Islet of Langerhans (tissue), 1 donor: Measurements from ENCODE around the gene WWOX.

Experiments
- FAIRE-seq: peaks from one replicate; lab custom pipeline; 2011; peaks lifted over from hg19 to GRCh38; lab: Jason Lieb, UNC

Gene WWOX

DNA sequence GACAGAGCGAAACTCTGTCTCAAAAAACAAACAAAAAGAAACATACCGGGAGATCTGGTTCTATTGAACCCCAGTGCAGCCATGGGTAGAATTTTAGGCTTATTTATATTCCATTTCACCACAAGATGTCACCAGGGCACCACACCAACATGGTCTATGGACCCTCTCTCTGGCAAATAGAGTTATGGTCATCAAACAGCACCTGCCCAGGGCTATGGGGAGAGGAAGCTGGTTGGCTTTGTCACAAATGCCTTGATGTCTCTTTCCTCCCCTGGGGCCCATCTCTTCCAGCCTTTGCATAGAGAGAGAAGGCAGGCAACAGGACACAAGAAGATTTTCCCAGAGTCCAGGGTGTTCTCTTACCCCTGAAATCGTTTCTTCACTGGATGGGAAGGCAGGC lies 128.4 kb downstream of the WWOX start:
- no peak for FAIRE-seq

DNA sequence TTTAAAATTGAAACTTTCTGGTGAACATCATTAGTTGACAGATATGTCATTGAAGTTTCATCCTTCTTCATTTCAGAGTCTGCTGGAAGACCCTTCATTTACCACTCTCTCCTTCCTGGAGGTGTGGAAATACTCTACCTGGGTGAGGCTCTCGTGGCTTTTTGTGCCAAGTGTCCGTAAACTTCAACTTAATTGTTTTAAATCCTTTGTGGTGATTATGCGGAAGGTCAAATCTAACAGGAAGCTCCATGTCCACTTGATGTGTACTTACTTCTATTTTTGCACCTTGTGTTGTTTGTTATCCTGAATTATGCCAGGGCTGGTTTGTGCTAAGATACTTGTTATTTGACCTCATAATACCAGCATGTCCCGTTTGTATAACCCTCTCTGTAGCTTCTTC lies 129.2 kb downstream of the WWOX start:
- FAIRE-seq, result no peak

DNA sequence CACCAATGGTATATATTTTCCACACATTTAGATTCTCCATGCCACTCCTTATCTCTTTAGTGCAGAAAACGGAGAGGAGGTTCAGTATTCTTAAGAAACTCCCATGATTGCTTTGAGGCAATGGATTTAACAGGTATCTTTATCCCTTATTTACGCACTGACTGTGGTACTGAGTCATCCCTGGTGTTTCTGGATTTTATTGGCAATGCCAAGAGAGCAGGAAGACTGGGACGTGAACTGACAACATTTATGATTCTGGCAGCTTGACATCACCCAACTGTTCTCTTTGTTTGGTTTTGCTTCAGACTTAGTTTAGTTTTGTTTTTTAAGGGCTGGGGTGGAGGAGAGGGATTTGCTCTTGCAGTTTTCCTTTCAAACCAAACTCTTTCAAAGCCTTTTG lies 131.4 kb downstream of the WWOX start:
- no peak for FAIRE-seq

DNA sequence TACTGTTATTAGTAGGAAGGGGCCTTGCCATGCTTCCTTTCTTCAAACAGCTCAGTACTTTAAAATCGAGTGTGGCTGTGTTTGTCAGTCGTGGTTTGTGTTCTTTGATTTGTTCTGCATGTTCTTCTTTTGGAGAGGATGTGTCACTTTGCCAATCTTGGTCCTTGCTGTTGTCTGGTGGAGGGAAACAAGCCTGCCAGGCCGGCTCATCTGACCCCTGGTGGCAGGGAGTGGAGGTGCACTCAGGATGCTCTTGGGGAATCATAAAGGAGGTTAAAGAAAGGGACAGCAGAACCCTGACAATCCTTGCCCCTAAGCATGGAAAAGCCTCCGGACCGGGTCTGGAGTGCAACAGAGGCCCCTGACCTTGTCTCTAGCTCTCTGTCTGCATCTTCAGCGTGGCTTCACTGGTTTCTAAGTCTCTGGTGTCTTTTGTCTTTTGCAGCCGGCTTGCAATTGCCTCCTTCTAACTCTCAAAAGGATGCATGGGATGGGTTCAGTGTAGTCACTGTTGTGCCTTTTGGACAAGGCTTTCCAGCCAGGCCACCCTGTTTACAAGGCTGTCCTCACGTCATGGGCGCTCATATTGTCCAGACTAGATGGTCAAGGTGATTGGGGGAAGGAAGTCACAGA lies 135.8 kb downstream of the WWOX start:
- FAIRE-seq, result peak; percentile 84

DNA sequence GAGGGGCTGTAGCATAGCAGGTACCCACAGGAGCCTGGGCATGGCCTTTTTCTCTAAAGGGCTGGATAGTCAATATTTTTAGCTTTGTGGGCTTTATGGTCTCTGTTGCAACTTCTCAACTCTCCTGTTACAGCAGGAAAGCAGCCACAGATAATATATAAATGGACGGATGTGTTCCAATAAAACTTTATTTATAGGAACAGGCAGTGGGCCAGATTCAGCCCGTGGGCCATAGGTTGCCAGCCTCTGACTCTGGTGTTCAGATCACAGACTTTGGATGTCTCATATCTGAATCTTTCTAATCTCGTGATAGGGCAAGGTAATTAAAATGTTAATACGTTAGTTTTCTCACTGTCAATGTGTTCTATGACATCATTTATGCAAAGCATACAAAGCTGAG lies 136.4 kb downstream of the WWOX start:
- no peak for FAIRE-seq

DNA sequence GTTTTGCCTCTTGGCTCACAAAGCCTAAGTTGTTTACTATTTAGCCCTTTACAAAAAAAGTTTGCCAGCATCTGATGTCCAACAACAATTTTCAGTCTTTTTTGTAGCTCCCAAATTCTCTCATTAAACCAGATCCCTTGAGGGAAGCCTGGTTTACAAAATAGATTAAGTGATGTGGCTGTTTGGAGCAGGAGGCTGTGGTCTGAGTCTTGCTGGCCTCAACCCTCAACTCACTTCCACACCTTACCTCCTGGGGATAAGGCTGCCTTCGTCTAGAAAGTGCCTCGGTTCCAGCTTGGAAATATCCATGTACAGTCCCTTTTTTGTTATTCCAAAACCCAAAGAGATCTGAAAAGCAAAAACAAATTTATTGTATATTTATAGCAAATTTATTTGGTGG lies 138.4 kb downstream of the WWOX start:
- no peak for FAIRE-seq

DNA sequence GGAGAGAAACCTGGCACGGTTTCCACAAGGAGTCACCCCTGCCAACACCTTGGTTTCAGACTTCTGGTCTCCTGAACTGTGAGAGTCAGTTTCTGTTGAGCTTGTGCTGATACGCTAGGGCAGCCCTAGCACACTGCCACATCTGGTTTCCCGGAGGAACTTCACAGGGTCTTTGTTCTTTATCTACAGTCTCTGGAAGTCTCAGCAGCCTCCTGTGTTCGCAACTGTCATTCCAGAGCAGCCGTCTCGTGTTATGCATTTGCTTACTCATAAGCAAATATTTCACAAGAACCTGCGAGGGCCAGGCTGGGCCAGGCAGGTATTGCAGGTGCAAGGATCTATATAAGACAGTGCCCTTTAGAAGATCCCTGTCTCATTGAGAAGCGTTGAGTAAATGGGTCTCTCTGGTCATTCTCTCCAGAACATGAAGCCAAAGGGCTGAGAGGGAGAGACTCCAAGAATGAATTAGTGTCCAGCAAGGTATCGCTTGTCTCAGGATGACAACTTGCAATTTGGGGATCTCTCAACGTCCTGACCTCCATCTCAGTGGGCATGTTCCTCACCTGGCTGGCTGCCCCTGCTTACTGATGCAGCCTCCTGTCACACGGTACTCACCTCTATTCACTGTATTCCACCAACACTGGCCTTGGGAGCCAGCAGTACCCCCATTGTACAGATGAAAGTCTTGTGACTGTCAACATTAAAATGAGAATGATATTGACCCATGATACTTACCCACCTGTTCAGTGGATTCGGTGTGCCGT lies 141.2 kb downstream of the WWOX start:
- no peak for FAIRE-seq

DNA sequence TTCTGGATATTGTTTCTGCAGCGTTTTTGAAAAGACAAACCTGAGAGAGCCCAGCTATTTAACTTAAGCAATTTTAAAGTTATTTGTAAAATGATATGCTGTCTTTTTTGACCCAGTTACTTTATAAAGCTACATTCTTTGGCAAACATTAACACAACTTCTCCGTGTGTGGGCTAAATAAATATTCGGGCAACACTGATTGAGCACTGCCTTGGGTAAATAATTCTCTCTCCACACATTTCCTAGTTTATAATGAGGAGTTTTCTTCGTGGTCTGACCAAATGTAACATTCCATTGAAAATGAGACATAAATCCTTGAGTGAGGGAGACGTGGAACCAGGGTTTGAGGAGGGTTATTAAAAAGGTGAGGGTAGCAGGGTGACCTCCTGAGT lies 142.8 kb downstream of the WWOX start:
- FAIRE-seq, result peak; percentile 58

DNA sequence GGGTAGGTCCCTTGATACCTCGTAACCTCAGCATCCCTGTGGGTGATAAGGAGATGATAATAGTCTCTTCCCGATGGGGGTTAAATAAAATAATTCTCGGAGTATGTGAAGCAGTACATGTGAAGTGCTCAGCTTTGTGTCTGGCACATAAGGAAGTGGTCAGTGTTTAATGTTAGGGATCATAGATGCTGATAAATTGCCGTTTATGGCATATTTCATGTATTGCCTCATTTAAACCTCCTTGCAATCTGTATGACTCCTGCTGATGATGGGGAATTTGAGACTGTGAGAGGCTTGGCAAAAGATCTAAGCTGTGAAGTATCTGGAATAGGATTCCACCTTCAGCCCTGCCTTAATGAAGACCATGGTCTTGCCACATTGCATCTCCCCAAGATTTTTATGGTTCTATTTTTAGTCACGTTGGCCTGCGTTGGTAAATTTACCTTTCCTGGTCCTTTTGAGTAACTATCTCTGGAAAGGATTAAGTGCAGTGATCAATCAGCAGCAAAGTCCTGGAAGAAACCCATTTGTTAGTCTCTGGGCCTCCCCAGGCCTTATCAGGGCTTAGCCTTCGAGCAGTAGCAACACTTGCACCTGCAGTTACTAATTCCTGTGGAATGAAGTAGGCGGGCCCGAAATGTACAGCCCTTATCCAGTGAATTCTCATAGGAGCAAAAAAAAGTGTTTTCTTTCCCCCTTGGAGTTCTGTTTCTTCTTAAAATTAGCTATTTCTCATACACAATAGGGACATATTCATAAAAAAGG lies 144.9 kb downstream of the WWOX start:
- FAIRE-seq, result no peak

DNA sequence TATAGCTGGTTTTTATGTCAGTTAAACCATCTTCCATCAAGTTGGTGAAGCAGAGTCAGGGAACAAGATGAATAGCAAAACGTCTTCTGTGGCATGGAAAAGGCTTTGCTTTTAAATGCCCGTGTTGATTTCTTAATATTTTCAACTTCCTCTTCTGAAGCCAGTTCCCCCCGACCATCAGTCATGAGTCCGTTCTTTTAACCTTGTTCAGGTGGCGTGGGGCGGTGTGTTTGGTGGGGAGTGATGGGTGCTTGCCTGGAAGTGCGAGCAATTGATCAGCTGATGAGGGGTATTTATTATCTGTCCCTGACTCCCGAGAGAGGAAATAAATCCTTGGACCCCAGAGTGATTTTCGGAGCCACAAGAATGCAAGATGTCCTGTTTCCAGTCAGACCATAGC lies 147.1 kb downstream of the WWOX start:
- no peak for FAIRE-seq

DNA sequence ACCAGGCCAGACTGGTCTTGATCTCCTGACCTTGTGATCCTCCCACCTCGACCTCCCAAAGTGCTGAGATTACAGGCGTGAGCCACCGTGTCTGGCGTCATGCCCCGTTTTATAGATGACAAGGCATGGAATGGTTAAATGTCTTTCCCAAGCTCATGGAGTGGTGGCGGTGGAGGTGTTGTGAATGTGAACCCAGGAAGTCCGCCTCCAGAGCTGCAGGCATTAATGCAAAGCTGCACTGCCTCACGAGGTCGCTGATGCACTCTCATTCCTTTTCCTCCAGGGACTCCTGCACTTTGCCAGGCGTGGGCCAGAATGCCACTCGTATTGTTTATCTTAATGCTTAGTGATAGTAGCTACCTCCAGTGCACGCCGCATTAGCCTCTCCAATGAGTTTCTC lies 149.6 kb downstream of the WWOX start:
- FAIRE-seq, result peak; percentile 74

DNA sequence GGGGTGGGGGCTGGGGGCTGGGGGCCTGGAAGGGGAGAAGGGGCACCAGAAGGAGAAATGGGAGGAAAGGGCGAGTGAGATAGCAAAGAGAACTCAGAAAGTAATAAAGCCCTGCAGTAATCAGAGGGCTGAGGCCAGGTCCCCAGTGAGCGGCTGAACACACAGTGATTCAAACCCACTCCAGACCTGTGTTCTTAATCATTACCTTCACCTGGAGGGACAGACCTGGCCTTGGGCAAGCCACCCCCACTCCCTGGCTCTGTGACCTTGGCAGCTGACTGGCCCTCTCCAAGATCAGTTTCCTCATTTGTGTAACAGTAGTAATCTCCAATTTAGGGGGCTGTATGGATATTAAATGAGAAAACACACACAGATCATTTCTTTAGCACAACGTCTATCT lies 150.4 kb downstream of the WWOX start:
- no peak for FAIRE-seq

DNA sequence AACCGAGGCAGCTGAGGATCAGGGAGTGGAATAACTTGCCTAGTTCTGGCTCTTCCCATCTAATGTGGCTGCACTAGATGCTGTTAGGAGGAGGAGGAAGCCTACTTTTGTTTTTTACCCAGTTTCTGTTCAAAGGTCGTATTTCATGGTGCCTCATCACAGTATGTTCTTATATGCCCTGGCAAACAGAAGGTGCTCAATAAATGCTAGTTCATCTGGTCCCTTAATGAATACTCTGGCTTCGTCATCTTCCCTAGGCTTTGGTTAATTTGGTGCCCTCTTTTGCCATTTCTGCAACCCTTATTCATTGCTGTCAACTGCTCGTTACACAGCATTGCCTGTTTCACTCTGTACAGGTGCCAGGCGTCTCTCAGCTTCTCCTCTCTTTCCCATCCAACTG lies 151.7 kb downstream of the WWOX start:
- no peak for FAIRE-seq

DNA sequence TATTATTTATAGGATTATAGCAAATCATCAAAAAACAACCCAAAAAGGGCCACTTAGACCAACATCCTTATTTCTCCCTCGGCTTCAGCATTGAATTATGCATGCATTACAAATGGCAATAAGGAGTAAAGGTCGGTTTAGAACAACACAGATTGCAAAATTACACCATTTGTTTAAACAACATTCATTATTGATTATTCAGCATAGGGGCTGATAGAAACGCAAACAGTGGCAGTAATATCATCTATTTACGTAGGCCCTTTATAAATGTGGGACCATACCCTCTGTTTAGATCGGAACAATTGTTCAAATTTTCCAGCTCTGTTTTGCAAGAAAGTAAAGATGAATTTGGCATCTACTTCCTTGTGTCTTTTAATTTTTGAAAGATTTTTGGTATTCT lies 153.3 kb downstream of the WWOX start:
- FAIRE-seq, result no peak

DNA sequence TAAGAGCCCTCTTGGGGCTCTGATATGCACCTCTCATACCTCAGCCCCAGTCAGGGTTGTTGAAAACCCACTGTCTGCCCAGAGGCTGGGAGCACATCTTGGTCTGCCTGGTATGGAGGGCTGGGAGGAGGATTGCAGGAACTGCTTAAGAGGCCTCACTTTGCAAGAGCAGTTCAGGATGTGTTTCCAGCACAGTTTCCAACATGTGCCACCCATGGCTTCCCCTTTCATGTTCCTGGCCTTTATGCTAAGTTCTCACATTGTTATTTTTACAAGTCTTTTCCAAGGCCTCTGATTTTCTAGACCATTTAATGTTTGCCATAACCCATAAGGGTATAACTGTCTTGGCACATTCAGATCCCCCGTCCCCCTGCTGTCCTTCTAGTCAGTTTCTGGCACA lies 155.4 kb downstream of the WWOX start:
- FAIRE-seq, result no peak

DNA sequence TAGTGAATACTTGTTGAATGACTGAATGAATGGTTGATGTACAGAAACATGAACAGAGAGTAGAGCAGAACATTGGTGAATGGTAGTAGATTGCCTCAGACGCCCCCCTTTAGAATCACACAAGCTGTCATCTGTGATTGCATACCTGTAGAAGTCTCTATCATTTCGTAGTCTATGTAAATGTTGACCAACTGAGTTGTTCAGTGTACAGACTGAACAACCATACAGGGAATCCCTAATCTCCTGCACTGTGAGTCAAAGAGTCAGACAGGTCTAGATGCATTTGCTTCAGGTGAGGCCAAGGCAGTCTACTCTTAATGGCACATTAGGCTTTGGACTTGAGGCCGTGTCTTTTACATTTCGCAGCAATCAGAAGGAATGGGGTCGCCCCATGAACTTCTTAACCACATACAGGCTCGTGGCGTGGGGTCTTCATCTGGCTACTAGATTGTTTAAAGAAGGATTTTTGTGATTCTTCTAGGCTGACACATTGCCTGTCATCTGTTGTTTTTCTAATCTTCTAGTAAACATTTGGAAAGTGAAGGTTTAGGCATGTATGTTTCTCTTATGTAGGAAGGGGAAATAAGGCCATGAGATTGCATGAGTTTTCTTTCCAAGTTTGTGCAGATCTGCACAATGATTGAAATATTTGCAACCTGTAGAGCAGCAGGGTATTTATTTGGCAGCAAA lies 157.4 kb downstream of the WWOX start:
- no peak for FAIRE-seq

DNA sequence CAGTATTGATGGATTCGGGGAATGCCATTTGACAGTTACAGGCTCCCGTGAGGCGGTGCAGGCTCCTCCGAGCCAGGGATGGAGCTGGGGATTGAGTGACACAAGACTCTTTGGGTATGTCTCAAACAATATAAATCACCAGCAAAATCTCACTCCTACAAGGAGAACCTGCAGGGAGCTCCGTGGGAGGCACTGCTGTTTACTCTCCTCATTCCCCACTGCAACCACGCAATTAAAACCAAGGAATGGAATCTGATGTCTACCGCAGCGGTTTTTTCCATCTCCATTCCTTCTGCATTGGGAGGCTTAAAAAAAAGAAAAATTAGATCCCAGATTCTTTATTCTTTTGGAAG lies 157.9 kb downstream of the WWOX start:
- FAIRE-seq, result no peak

DNA sequence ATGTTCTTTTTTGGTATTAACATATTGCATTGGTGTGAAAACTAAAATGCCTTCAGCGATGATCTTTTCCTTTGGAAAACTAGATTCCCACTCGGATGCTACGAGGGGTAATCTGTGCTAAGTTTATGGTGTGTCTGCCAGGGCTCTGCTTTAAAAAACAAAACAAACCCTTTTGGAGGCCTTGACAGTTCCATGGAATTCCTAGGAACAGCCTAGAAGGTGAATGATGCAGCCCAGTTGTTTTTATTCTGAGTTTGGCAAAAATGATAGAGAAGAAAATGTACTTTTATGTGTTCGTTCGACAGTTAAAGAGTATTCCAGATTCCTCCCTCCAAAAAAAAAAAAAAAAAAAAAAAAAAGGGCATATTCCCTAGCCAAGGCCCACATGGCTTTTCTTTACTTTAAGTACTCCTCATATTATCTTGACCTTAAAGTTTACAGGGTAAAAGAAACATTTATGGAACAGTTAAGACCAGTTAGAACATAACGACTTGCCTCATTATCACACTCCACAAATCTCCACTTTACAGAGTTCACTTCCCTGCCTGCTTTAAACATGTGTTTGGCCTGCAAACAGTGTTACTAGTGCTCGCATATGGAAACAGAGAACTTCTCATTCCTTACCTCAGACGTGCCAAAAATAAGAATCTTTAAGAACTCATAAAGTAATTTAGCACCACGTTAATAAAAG lies 159.1 kb downstream of the WWOX start:
- FAIRE-seq, result no peak

DNA sequence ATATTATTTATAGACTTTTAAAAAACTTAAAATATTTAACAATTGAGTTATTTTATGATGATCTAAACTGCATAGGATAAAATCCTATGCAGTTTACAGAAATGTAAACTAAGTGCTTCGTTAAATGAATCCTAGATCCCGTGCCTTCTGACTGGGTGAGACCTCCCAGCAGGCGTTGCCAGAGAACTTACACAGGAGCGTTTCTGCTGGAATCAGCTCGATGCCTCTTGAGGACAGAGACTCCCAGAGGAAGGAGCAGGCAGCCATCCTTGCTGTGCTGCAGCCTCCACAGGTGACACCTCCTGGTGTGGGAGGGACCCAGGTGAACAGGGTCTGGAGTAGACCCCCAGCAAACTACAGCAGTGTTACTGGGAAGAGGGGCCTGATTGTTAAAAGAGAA lies 160.4 kb downstream of the WWOX start:
- no peak for FAIRE-seq

DNA sequence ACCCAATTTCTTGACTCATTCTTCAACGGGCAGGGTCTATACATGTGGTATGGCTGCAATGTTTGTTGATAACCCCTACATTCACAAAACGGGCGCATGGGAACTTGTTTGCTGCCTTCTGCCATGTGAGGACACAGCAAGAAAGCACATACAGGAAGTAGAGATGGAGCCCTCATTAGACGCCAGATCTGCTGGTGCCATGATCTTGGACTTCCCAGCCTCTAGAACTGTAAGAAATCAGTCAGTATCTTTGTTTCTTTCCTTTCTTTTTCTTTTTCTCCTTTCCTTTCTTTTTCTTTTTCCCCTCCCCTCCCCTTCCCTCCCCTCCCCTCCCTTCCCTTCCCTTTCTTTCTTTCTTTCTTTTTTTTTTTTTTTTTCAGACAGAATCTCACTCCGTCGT lies 165.2 kb downstream of the WWOX start:
- FAIRE-seq, result no peak

DNA sequence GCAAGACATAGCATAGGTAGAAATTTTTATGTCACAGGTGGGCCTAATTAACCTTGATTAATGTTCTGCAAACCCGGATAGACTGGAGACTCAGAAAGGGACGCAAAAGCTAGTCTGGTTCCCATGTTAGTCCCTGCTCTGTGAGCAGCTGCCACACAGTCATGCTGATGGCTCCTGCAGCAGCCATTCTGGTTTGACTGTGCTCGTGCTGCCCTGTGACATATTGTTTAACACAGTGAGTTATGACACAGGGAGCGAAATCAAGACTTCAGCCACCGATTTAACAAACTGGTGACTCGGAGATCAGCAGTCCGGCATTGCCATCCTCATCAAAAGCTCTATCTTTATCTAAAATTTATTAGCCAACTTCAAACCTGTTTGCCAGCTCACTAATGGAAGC lies 169.8 kb downstream of the WWOX start:
- FAIRE-seq, result peak; percentile 27

DNA sequence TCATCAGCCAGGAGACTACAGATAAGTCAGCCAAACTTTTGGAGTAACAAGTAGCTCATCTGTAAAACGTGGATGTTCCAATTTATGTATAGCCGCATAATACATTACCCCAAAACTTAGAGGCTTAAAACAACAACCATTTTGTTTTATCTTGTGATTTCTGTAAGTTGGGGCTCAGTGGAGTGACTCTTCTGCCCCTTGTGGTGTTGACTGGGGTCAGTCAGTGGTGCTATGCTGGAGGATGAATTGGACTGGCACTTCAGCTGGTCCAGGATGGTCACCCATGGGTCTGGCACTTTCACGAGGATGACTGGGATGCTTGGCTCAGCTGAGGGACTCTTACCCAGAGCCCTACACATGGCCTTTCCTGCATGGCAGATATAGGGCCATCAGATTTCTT lies 172.5 kb downstream of the WWOX start:
- FAIRE-seq, result no peak

DNA sequence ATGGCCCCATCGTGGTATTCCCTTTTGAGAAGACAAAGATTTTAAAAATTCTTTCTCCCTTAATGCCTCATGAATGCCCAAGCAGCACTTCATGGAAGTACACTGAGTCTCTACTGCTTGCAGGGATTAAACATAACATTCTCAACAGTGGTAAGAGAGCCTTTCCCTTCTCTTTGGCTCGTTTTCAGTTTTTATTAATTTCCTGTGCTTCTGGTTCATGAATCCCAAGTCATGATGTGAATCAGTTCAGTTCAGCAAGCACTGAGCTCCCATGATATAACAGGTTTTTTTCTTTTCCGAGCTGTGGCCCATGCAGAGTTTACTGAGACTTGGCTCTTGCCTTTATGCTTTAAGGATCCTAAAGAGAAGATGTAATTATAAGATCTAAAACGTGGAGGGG lies 175.3 kb downstream of the WWOX start:
- peak; percentile 72 for FAIRE-seq
